ENCODE data around the gene MYLK. TPM values are rescaled to one million over a fixed set of nuclear protein-coding genes. Genes with fewer than 3 reads are reported as not detected.

Gene MYLK
- total and polyA plus RNA-seq, 2 of the 4 experiments (the other 2 are of a cell fraction): 299 to 484 TPM

DNA sequence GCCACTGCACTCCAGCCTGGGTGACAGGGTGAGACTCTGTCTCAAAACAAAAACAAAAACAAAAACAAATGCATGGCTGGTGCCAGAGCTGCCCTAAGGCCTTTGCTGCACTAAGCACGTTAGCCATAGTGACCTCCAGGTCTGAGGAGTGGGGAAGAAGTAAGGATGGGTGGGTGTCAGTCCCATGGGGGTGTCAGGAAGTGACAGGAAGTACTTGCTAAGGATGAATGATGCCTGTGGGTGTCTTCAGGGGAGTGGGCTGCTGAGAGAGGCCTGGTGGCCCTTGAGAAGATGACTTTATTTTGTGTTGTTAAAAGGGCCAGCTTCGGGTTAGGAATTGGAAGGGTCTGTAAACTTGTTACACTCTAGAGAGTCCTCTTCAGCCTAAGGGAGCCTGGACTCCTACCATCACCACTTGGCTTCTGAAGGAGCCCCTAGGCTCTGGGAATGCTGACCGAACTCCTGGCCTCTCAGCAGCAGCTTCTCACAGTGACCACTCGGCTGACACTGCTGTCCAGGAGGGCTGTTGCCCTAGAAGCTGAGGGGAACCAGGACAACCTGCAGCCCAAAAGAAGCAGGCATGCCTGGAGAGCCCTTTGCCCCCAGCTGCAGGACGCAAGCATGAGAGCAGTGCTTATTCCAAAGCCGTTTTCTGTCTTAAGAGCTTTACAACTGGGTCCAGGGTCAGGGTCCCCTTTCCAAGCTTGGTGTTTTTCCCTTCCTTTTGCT is 116.4 kb downstream of the MYLK start:
- POLR2A ChIA-PET (ENCODE audit: unreplicated experiment): no interaction called here
- no peak for ATAC-seq (ENCODE audit: low read depth)
- TF ChIP-seq, protein P1, sequence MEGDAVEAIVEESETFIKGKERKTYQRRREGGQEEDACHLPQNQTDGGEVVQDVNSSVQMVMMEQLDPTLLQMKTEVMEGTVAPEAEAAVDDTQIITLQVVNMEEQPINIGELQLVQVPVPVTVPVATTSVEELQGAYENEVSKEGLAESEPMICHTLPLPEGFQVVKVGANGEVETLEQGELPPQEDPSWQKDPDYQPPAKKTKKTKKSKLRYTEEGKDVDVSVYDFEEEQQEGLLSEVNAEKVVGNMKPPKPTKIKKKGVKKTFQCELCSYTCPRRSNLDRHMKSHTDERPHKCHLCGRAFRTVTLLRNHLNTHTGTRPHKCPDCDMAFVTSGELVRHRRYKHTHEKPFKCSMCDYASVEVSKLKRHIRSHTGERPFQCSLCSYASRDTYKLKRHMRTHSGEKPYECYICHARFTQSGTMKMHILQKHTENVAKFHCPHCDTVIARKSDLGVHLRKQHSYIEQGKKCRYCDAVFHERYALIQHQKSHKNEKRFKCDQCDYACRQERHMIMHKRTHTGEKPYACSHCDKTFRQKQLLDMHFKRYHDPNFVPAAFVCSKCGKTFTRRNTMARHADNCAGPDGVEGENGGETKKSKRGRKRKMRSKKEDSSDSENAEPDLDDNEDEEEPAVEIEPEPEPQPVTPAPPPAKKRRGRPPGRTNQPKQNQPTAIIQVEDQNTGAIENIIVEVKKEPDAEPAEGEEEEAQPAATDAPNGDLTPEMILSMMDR (conservative IDR thresholded peaks at IDR 0.05; ENCODE audit: low read depth, low read length): no peak
- no peak for TF ChIP-seq CHD1 (IDR thresholded peaks at IDR 0.05; ENCODE audit: low read depth, low read length)
- no peak for TF ChIP-seq MAZ (IDR thresholded peaks at IDR 0.05; ENCODE audit: borderline replicate concordance, low read depth, low read length)
- TF ChIP-seq RCOR1 (IDR thresholded peaks at IDR 0.05; ENCODE audit: insufficient replicate concordance, low read length): no peak
- TF ChIP-seq POLR2A (IDR thresholded peaks at IDR 0.05; ENCODE audit: low read depth, low read length): no peak
- no peak for TF ChIP-seq RAD21 (IDR thresholded peaks at IDR 0.05; ENCODE audit: low read length)
- no peak for TF ChIP-seq MAFK (IDR thresholded peaks at IDR 0.05; ENCODE audit: low read depth, low read length)
- TF ChIP-seq, protein P2, sequence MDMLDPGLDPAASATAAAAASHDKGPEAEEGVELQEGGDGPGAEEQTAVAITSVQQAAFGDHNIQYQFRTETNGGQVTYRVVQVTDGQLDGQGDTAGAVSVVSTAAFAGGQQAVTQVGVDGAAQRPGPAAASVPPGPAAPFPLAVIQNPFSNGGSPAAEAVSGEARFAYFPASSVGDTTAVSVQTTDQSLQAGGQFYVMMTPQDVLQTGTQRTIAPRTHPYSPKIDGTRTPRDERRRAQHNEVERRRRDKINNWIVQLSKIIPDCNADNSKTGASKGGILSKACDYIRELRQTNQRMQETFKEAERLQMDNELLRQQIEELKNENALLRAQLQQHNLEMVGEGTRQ (IDR thresholded peaks at IDR 0.05; ENCODE audit: low read depth, low read length): no peak
- no peak for TF ChIP-seq ELK1 (IDR thresholded peaks at IDR 0.05; ENCODE audit: borderline replicate concordance, low read depth, low read length)
- no peak for TF ChIP-seq RFX5 (IDR thresholded peaks at IDR 0.05; ENCODE audit: low read depth, low read length)
- TF ChIP-seq NFE2L2 (IDR thresholded peaks at IDR 0.05; ENCODE audit: low read depth, low read length): no peak
- TF ChIP-seq MXI1 (IDR thresholded peaks at IDR 0.05; ENCODE audit: borderline replicate concordance, low read depth, low read length): no peak
- no peak for TF ChIP-seq BHLHE40 (IDR thresholded peaks at IDR 0.05; ENCODE audit: low read depth, low read length)
- TF ChIP-seq CEBPB (IDR thresholded peaks at IDR 0.05; ENCODE audit: low read depth, low read length): no peak
- TF ChIP-seq FOS (IDR thresholded peaks at IDR 0.05; ENCODE audit: low read depth, low read length): no peak

More for the DNA sequence above, 116.4 kb downstream of the MYLK start:
- intact Hi-C loops (cut with micrococcal nuclease) (no loop called here), in situ Hi-C loops (cut with MboI; ENCODE audit: low sequenced_read_pairs) (no loop called here), dilution Hi-C loops (cut with HindIII; ENCODE audit: low sequenced_read_pairs, unreplicated experiment) (no loop called here)
- peak overlapping the region; percentile 25; the same call in 1 of the 2 replicates for H3K18ac ChIP-seq (ENCODE audit: low read depth, low read length)
- DNase-seq: no peak
- CTCF ChIA-PET: no interaction called here
- H4K5ac ChIP-seq (ENCODE audit: low read depth, low read length): no peak overlapping the region; the same call in 1 of the 2 replicates
- no peaks in the 10 kb centered on the region for H4K20me1 ChIP-seq (ENCODE audit: insufficient read depth, low read length)
- peaks cover 21% of the 10 kb centered on the region for H3K9me1 ChIP-seq (ENCODE audit: insufficient read depth, low read length)
- H2BK120ac ChIP-seq (ENCODE audit: low read depth, low read length): peak overlapping the region; percentile 64
- H3K9ac ChIP-seq (ENCODE audit: low read depth, low read length): no peak overlapping the region
- H4K91ac ChIP-seq (ENCODE audit: insufficient read depth, low read depth, low read length): peak overlapping the region; percentile 52
- H2BK15ac ChIP-seq (ENCODE audit: low read depth, low read length): peak overlapping the region; percentile 58; the same call in 1 of the 3 replicates
- no peak overlapping the region for H3K4me3 ChIP-seq (ENCODE audit: insufficient read depth, low read depth, low read length)
- H3K14ac ChIP-seq (replicated peaks; ENCODE audit: low read depth, low read length): no peak overlapping the region; the same call in 1 of the 2 replicates
- peaks cover 14% of the 10 kb centered on the region for H3K4me1 ChIP-seq (ENCODE audit: control insufficient read depth, insufficient read depth, low read length)
- H3K36me3 ChIP-seq (ENCODE audit: control insufficient read depth, insufficient read depth, low read length): peaks cover 36% of the 10 kb centered on the region
- peak overlapping the region; percentile 45 for H2AK5ac ChIP-seq (ENCODE audit: low read depth, low read length)
- no peaks in the 10 kb centered on the region; the same call in 1 of the 2 replicates for H3K9me3 ChIP-seq (ENCODE audit: control insufficient read depth, insufficient read depth, low read length)
- H2BK5ac ChIP-seq (ENCODE audit: low read depth, low read length, poor library complexity, severe bottlenecking): no peak overlapping the region
- no TSS peak for BruUV-seq (replicated peaks)
- H2AFZ ChIP-seq (replicated peaks; ENCODE audit: low read length, poor library complexity): no peak overlapping the region
- 93% methylated on average over 3 of the region's 6 CpGs; no CpG with 5 or more reads in 1 of the 2 experiments for WGBS, 2 experiments (ENCODE audit: extremely low coverage in 2 of 2, insufficient read length in 1 of 2)
- no peak overlapping the region for H2BK20ac ChIP-seq (ENCODE audit: low read depth, low read length)
- H3K4ac ChIP-seq (ENCODE audit: low read depth, low read length): peak overlapping the region; percentile 35
- H3K79me1 ChIP-seq (ENCODE audit: low read depth in 1 of 2, low read length in 2 of 2): peaks cover 16 to 61% of the 10 kb centered on the region in 2 experiments
- H3K27me3 ChIP-seq (ENCODE audit: control insufficient read depth, insufficient read depth, low read length): no peaks in the 10 kb centered on the region
- no peak overlapping the region for H3K23ac ChIP-seq (ENCODE audit: low read depth, low read length)
- H3K56ac ChIP-seq (ENCODE audit: extremely low read depth, insufficient read depth, low read length): no peak overlapping the region
- H3K4me2 ChIP-seq (ENCODE audit: low read depth, low read length): no peak overlapping the region
- no peak overlapping the region for H2AK9ac ChIP-seq (replicated peaks; ENCODE audit: low read depth, low read length, poor library complexity)
- H3K27ac ChIP-seq (ENCODE audit: insufficient read depth, low read length): peak overlapping the region; percentile 1; the same call in 1 of the 2 replicates
- H4K8ac ChIP-seq (ENCODE audit: low read depth in 2 of 2, low read length in 2 of 2): peak overlapping the region in 1 of 2 experiments; percentile 23; a peak in 1 of 4 replicates

Measured in IMR-90 (cell line).